Hepatic stellate cell (primary cell): ENCODE results near the gene METAP1.
"Not testable (repeated sequence)": the region's sequence is repeated elsewhere in the genome, so short reads cannot be mapped to it uniquely, and the experiment has no call there.

Experiments
- DNase-seq: peaks from one replicate; pipeline ENCODE4 v3.0.0; 2011; ENCODE audit warnings: low spot score

METAP1 gene

DNA sequence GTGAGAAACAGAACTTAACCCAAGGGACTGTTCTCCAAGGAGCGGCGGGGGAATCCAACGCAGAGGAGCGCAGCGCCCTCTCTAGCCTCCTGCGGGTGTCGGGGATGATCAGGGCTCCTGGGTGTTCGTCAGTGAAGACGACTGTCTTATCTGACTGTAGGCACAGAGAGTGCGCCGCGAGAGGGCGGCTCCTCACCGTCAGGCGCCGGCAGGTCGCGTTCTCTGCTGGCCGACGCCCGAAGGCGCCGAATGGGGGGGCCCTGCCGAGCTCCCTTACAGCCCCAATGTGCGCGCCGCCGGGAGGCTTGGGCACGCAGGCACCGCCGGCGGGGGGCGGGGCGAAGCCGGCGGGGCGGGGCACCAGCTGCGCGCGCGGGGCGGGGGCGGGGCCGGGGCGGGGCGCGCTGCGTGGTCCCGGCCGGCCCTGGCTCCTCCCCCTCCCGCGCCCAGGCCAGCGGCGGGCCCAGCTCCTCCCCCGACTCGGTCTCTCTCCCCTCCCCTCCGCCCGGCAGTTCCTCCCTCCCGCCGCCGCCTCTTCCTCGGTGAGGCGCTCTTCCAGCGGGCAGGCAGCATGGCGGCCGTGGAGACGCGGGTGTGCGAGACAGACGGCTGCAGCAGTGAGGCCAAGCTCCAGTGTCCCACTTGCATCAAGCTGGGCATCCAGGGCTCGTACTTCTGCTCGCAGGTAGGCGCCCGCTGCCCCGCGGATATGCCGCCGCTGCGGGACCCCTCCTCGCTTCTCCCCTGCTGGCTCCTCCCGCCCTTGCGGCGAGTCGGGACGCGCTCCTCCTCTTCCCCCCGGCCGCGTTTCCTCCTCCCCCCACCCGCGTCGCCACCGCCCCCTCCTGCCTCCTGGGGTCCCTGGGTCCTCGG, at the start of gene METAP1:
Gene METAP1, plus strand, starts transcription at position 539 of the 873 bp plus-strand sequence. Its CDS starts 33 bp downstream, at position 572.
- DNase-seq: peak; percentile 91

DNA sequence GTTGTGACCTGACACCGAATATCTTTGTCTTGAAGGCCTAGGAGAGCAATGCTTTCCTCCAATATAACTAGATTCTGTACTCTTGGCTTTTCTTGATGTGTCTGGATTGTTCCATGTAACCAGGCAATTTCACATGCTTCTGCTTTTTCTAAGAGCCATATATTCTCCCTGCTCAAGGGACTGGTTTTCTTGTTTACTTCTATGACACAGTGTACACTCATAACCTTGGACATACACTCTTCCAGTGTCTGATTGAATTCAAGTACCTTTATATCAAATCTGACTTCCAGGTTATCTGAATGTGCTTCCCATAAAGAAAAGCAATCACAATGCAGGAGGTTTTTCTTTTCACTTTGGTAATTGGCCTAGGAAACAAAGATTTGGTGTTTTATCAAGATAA, 49.2 kb upstream of the METAP1 start:
- no peak for DNase-seq

DNA sequence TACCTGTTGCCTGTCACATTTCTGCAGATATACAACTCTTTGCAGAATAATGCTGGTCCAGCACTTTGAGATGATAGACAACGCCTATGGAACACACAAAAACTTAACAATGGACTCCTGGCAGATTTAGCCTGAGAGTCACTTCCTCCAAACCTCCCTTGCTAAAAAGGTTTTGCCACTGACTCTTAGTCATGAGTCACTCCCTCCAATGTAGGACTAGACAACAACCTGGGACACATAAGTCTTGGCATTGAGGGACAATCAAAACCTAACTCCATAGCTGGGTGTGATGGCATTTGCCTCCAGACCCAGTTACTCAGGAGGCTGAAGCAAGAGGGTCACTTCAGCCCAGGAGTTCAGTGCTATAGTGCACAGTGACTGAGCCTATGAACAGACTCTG, 44.6 kb upstream of the METAP1 start:
- DNase-seq: no peak

DNA sequence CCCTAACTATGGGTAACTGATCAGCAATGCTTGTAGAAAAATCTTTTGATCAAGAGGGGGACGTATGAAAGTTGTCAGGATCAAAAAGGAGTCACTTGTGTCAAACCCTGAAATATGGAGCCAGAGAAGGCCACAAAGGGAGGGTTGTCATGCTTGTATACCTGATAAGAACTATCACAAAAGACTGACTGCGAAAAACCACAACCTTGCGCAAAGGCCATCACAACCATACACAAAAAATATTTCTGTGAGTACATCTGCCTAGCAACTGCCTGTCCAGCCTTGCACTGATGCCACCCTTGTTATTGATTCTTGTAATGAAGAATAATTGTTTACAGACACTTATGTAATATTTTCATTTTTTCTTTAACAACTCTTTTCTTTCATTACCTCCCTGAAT, 43.8 kb upstream of the METAP1 start:
- no peak for DNase-seq

DNA sequence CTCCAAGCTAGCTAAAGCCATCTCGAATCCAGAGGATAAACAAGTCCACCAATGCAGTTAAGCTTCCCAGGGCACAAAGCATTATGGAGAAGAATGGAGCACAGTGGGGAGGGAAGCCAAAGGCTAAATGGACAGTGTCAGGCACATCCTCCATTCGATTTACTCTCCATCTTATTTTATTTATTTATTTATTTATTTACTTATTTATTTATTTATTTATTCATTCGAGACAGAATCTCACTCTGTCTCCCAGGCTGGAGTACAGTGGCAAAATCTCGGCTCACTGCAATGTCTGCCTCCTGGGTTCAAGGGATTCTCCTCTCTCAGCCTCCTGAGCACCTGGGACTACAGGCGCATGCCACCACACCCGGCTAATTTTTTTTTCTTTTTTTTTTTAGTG, 40.3 kb upstream of the METAP1 start:
- no peak for DNase-seq

DNA sequence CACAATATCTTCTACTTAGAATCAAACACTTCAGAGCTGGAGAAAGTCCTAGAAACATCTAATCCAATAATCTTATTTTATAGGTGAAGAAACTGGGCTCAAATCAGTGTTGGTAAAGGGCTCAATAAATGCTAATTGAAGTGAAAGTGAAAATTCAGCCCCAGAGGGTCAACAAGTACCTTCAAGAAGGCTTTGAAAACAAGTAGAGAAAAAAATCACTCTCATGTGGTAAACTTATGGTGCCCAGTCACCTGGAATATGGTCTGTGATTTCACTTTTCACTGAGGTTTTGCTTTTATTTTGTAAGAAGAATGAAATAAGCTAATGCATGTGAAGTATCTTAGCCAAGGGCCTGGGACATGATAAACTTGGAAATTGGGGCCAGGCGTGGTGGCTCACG, 37.5 kb upstream of the METAP1 start:
- DNase-seq: no peak

DNA sequence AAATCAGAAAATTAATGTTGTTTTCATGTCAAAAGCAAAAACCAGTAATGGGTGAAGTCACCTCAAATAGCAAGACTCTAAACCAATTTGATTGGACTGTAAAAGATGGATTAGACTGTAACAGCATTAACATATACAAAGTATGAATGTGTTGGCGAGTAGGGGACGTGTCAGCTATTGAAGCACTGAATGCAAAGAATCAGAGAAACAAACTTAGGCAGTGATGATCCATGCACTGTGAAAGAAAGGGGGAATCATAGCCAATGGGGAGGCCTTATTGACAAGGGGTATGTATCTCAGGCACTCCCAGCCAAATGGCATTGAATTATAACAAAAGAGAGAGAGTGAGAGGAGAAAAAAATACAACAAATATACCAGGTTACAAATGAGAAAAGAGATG, 36.1 kb upstream of the METAP1 start:
- no peak for DNase-seq

DNA sequence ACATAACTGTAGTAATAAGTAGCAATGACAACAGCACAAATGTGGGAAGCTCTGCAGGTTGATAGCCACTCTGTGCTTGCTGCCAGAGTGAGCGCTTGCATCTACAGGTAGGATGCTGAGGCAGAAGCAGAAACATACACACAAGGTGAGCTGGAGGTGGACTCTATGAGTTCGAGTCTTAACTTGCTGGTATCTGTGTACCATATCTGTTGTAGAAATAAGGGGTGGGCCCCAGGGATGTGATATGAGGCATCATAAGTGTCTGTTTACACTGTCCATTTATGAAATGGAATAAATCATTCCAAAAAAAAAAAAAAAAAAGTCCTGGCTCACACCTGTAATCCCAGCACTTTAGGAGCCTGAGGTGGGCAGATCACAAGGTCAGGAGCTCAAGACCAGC, 33.8 kb upstream of the METAP1 start:
- DNase-seq: no peak

DNA sequence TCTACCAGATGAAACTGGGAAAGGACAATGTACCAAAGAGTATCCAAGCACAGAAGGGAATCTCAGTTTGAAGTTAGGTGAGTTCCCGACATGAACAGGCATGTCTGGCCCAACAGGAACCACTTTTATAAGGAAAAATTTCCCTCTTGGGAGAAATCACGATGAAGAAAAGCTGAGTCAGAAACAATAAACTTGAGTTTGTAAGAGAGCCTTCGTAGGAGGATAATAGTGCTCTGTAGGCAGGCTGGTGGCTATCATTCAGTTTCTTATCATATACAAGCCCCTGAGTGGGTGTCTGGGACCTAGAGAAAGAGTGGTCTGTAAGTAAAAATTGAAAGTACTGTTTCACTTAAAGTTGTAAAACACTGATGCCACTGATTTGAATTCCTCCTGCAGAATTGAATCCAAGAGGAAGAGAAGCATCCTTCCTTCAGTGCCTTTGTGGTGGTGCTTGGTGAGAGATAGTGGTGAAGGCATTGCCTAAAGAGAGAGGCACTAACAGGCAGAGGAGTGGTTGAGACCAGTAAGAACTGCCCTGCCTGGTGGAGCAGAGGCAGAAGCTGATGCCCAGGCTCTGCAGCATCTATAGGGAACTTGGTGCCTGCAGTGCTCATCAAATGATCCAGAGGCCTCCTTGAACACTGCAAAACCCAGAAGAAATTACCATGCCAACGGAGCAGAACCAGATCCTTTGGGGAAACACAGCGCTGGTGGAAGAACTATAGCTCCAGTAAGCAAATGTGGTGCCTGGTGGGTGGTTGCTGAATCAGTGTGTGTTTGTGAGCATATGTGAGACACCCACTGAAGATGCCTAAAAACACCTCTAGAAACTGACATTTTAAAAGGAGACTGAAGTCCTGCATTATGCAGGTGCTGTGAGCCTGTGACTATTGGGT, 31.7 kb upstream of the METAP1 start:
- no peak for DNase-seq

DNA sequence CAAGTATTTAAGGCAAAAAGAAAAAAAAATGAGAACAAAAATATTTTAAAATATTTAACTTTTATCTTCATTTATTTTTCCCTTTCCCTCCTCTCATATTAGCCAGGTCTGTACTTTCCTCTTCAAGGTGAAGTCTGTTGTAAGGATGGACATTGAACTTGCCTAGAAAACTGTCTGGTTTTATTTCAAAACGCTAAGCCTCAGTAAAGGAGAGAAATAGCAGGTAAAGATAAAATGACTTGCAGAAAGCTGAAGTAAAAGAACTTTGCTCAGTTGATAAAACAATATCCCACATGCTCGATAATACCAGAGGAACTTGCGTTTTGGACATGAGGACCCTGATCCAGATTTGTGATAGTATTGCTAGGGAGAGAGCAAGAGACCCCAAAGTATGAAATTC, 28.6 kb upstream of the METAP1 start:
- DNase-seq: no peak

DNA sequence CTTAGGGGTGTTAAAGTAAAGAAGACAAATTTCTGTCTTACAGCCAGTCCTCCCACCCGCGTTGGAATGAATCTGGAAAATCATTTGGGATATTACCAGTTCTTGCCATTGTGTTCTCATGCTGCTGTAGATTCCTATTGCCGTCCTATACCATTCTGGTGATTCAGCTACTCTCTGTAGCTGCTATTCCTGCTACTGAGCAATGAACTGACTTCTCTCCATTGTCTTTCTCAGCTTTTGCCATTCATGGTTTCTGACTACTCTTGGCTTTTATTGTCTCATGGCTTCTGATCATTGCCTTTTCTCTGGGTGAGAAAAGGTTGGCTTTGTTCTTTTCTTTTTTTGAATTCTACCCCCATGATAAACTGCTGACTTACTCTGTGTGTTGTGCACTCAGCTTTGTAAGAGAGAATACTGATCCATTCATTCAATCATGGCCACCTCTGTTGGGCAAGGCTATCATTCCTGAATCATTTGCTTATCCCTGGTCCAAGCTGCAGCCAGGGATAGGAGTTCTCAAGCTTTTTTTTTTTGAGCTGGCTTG, 27.7 kb upstream of the METAP1 start:
- no peak for DNase-seq

DNA sequence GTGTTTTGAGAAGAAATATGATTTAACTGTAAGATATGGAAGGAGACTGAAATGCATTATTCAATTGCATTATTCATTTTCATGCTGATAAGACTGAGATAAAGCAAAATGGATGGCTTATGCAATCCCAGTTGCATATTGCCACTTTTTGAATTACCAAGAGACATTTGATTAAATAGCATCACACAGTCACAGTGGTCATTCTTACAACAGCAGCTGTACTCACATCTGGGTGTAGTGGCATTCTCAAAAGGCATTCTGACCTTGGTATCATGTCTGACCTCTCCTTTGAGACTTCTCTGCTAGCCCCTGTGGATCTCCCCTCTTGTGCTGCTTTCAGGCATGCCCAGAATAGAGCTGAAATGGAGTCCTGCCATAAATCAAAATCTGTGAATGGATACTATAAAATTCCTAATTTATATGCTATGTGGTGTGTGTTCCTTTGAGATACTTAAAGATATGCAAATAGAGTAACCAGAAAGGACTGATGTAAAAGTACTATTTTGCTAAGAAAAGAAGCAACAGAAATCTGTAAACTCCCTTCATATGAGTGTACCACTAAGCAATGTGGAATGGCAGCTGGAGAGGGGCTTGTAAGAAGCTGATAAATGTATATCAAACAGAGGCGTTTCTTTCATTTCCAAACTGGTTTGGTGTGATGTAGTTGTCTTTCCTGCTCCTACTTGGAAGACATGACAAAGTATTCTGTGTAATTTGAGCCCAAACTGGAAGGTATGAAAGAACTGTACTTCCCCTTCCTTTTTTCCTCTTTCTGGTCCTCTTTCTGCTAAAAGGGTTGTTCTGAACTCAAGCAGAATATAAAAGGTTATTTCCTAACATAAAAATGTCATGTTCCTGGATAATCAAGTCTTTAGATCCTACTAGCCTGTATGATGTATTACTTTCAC, 25.4 kb upstream of the METAP1 start:
- no peak for DNase-seq

DNA sequence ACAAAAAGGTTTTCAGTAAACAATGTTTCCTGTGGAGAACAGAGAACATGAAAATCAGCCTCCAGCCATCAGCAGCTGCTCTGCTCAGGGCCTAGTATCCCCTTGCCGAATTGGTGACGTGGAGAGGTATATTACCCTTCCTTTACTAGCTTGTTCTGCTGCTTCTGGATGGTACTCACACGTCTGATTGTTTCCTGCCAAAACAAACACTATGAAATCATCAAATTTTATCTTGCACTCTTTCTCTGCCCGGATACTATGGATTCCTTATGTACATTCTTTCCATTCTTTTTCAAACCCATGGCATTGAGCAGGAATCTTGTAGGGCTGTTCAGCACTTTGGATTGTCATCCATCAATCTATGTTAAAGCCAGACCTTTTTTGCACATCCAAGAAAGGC, 18.8 kb upstream of the METAP1 start:
- DNase-seq: no peak

DNA sequence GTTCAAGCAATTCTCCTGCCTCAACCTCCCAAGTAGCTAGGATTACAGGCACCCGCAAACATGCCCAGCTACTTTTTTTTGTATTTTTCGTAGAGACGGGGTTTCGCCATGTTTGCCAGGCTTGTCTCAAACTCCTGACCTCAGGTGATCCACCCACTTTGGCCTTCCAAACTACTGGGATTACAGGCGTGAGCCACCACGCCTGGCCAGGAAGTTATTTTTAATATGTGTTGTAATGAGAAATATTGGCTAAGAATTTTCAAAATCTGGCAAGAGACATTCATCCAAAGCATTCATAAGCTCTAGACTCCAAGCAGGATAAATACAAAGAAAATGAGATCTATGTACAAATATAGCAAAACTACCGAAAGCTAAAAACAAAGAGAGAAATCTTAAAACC, 18.0 kb upstream of the METAP1 start:
- DNase-seq: no peak

DNA sequence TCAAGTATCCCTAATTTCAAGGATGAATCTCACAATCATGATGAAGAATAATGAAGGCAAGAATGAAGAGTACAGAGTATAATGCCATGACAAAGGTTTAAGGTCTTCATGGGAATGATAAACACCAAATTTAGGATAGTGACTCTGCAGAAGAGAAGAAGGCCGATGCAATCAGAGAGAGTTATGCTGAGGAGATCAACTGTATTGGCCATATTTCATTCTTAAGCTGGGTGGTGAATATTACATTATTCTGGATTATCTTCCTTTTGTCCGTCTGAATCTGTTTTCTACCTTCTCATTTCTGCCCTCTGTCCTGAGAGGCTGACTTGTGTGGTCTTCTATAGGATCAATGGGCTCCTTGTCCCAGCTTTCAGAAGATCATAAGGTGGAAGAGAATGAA, 7.8 kb upstream of the METAP1 start:
- no peak for DNase-seq

DNA sequence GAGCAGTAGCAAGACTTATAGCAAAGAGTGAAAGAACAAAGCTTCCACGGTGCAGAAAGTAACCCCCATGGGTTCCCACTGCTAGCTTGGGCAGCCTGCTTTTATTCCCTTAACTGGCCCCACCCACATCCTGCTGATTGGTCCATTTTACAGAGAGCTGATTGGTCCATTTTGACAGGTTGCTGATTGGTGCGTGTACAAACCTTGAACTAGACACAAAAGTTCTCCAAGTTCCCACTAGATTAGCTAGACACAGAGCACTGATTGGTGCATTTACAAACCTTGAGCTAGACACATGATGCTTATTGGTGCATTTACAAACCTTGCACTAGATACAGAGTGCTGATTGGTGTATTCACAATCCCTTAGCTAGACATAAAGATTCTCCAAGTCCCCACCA, 2.7 kb upstream of the METAP1 start:
- not testable (repeated sequence) for DNase-seq

DNA sequence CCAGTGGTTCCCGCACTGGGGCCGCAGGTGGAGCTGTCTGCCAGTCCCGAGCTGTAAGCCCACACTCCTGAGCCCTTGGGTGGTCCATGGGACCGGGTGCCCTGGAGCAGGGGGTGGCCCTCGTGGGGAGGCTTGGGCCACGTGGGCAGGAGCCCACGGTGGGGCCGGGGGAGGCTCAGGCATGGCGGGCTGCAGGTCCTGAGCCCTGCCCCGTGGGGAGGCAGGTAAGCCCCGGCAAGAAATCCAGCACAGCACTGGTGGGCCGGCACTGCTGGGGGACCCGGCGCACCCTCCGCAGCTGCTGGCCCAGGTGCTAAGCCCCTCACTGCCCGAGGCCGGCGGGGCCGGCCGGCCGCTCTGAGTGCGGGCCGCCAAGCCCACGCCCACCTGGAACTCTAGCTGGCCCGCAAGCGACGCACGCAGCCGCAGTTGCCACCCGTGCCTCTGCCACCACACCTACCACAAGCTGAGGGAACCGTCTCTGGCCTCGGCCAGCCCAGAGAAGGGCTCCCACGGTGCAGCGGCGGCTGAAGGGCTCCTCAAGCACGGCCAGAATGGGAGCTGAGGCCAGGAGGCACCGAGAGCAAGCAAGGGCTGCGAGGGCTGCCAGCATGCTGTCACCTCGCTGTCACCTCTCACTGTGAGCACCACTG, 2.0 kb upstream of the METAP1 start:
- no peak for DNase-seq

DNA sequence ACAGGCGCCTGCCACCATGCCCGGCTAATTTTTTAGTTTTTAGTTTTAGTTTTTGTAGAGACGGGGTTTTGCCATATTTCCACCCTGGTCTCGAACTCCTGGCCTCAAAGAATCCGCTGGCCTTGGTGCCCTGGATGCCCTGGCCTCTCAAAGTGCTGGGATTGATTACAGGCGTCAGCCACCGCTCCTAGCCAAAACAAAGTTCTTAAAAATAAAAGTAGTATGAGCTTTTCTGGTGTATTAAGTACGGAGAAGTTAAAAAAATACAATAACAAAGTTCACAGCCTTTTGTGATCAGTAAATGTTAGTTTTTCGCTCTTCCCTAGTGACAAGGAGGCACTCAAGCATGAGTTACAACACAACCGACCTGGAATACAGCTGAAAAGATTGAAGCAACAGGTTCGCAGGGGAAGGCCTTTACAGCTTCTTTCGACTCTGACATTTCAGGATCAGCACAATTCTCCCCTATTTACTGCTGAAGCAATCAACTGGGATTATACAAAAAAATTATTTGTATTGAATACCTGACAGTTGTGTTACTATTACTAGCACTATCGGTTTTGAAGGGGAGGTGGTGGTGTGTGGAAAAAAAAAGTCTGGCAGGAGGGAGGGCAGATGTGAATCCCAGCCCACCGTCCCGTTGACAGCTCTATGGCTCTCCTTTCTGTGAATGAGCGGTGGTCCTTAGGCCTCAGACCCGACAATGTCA, 893 bp upstream of the METAP1 start:
- no peak for DNase-seq

DNA sequence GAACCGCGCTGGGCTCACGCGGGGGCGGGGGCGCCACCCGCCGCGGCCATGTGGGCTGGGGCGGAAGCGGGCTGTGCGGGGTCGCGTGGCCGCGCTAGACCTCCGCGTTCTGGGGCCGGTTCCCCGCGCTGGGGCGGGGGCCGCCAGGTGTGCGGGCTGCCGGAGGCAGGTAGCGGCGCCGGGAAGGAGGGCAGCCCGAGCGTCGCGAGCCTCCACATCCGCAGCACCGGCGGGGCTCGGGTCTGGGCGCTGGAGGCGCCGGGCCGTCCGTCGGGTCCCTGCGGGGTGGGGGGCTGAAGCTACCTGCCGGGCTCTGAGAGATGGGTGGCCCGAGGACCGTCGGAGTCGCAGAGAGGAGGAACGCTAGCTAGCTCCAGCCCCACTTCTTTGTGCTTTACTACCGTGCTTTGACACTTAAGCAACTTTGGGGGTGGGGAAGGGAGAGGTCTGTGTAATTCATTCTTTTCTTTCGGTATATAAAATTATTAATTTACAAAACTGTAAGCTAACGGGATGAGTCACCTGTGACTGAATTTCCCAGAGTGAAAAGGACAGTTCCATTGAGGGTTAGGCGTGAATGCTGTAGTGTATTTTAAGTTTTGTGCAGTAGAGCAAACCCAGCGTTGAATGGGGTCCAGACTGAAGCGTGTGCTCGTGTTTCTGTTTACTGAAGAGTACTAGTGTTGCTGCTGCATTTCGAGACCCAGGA, 689 bp downstream of the METAP1 start:
- DNase-seq: peak; percentile 33

DNA sequence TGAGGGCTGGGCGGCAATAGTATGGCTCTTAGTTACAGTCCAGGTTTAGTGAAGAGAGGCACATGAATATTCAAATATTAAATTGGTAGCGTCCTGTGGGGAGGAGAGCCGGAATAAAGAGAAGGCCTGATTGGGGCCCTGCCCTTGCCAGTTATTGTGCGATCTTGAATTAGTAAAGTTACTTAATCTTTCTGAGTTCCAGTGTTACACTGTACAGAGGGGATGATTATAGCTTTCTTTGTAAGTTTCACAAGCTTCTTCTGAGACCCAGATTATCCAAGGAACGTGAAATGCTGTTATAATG, 1.2 kb downstream of the METAP1 start:
- DNase-seq: no peak
